Epithelial cell of prostate (primary cell): ENCODE results near the gene HIPK4.
"Not testable (repeated sequence)": the region's sequence is repeated elsewhere in the genome, so short reads cannot be mapped to it uniquely, and the experiment has no call there.

ENCODE experiments used
- DNase-seq: peaks from one replicate; pipeline ENCODE4 v3.0.0-alpha.2; 2011; ENCODE audit warnings: low read depth, low spot score
- H3K27ac ChIP-seq: fragments of 450-650 bp; 2 replicates; pipeline ENCODE4 v1.5.1; 2017; ENCODE audit warnings: mild to moderate bottlenecking

The HIPK4 gene

DNA sequence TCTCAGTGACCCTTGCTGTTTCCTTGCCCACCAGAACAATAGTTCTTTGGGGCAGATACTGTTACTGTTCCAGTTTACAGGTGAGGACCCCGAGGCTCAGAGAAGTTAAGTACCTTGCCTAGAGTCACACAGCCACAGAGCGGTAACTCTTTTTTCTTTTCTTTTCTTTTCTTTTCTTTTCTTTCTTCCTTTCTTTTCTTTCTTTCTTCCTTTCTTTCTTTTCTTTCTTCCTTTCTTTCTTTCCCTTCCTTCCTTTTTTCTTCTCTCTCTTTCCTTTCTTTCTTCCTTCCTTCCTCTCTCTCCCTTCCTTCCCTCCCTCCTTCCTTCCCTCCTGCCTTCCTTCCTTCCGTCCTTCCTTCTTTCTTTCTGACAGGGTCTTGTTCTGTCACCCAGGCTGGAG is 28.1 kb upstream of the HIPK4 start:
- no peak overlapping the region for H3K27ac ChIP-seq
- DNase-seq, result no peak

DNA sequence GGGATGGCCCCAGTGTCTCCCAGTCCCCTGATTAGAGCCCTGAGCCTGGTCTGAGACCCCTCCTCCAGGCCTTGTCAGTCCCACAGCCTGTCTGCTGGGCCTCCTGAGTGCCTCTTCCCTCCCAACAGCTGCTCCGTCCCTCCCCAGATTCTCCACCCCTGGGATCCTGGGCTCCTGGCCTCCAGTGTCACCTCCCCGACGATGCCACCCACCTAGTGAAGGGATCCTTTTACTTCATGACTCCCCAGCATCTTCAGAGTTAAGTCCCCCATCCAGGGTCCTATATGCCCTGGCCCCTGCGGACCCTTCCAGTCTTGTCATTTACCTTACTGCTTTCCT is 27.6 kb upstream of the HIPK4 start:
- no peak for DNase-seq
- H3K27ac ChIP-seq, result no peak overlapping the region

DNA sequence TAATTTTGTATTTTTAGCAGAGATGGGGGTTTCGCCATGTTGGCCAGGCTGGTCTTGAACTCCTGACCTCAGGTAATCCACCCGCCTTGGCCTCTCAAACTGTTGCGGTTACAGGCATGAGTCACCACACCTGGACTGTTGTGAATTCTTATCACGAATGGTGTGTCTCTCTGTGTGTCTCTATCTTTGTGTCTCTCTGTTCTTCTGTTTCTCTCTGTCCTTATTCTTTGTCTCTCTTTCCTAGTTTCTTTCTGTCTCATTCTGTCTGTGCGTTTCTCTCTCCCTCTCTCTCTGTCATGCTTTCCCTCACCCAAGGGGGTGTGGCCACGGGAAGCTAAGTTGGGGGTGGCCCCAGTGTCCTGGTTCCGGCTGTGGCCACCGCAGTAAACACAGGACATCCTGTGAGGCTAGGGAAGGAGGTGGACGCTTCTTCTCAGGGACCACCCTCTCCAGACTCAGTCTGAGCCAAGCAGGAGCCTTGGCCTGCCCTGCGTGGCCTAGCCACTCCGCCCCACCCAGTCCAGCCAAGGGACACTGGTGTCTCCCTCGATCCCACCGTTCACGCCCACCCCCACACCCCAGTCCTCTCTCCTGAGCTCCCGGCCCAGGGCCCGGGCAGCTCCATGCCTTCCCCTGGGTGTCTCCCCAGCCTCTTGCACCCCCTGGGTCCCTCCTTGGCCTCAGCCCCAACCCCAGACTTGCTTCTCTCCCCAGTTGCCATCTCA is 27.1 kb upstream of the HIPK4 start:
- no peak for DNase-seq
- H3K27ac ChIP-seq, result no peak overlapping the region

DNA sequence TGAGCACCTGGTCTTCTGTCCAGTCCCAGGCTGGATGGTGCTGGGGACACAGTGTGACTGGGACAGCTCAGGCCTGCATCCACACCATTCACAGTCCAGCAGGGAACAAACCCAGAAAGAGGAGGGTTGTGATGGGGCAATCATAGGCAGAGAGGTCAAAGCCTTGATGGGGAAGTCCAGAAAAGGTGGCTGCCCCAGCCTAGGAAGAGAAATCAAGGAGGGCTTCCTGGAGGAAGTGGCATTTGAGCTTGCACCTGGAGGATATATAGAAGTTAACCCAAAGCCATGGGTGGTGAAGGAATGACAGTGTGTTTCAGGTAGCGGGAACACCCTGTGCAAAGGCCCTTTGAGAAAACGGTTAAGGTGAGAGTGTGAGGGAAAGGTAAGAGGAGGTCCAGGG is 25.8 kb upstream of the HIPK4 start:
- no peak overlapping the region for H3K27ac ChIP-seq
- DNase-seq, result no peak

DNA sequence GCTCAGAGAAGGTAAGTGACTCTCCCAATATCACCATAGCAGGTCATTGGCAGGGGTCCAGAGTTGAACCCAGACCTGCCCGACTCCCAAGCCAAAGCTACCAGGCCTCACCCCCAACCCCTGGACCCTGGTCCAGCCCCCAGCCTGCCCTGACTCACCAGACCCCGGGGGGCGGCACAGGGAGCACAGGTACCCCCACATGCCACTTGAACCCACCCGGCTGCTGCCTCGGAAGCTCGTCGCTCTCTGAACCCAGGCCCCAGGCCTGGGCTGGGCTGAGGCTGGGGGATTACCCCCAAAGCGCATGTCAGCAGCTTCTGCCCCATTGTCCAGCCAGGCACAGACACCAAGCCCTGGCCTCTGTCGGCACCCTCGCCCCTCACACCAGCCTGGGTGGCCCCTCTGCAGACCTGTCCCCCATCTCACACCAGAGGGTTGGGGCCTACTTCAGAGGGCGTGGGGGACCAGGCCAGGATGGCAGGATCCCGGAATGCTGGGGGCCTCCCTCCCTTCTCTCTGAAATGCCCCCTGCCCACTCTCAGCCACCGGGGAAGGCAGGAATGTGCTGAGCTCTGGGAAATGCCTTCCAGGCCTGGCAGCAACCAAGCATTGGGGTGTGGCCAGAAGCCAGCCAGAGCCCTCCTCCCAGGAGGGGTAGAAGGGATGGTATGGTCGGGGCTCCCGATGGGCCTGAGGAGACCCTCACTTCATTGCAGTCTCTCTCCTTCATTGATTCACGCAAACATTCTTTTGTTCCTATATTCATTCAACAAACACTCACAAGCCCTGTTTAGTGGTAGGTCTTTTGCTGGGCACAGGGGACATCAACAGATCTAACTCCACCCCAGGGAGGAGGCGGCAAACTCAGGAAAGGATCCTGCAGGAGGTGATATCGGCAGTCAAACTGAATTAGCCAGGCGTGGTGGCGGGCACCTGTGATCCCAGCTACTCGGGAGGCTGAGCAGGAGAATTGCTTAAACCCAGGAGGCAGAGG is 24.9 kb upstream of the HIPK4 start:
- H3K27ac ChIP-seq, result no peak overlapping the region
- no peak for DNase-seq

DNA sequence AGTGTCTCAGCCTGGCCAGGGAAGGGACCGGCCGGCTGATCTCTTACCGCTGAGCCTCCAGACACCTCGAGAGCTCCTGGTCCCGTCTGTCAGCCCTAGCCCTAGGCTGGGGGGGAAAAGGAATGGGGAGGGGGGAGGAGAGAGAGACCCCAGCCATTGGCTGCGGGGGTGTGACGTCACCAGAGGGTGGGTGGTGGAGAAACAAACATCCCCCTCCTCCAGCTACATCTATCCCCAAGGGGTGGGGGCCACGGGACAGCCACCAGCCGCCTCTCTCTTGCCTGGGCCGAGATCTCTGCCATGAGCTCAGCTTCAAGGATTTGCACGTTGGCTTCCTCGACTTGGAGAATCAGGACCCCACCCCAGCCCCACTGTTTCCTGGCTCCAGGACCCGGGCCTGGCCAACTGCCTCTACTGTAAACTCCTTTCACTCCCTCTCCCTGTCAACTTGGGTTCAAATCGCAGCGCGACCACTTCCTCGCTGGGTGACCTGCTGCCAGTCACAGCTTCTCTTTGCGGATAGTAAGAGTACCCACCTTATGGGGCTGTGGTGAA is 23.4 kb upstream of the HIPK4 start, which contains the start of gene PRX:
Gene PRX (minus strand): TSS at position 88 of the 555 bp plus-strand sequence. CDS start 5,446 bp downstream, outside the sequence.
- no peak for DNase-seq
- no peak within 1 kb of the TSS for H3K27ac ChIP-seq

DNA sequence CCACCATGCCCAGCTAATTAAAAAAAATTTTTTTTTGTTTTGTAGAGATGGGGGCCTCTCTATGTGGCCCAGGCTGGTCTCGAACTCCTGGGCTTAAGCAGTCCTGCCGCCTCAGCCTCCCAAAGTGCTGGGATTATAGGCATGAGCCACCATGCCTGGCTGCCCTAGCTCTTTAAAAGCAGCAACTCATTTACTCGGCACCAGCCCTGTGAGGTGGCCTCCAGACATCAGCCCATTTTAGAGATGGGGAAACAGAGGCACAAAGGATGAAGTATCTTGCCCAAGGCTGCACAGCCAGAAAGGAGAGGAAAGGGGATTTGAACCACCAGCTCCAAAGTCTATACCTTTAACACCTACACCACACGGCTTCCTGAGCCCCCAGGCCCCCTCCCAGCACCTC is 22.9 kb upstream of the HIPK4 start:
- H3K27ac ChIP-seq, result no peak overlapping the region
- no peak for DNase-seq

DNA sequence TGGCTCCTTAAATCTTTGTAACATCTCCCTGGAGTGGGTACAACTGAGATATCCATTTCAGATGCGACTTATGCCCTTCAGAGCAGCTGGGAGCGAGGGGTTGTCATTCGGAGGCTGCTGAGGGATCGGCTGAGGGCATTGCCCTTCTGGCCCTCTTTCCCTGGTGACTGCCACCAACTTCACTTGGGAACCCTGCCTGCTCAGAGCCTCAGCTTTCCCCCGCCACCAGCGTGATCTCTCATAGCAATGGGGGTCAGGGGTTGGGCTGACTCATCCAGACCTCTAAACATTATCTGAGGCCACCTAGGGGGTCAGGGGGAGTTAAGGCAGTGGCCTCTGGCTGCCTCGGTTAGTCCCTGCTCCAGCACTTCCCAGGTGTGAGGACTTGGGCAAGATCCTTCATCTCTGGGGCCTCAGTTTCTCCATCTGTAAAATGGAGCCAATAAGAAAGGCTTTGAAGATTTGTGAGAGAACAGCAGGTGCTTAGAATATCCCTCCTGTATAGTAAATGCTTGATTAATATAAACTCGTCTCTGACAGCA is 22.0 kb upstream of the HIPK4 start:
- H3K27ac ChIP-seq, result no peak overlapping the region
- no peak for DNase-seq

DNA sequence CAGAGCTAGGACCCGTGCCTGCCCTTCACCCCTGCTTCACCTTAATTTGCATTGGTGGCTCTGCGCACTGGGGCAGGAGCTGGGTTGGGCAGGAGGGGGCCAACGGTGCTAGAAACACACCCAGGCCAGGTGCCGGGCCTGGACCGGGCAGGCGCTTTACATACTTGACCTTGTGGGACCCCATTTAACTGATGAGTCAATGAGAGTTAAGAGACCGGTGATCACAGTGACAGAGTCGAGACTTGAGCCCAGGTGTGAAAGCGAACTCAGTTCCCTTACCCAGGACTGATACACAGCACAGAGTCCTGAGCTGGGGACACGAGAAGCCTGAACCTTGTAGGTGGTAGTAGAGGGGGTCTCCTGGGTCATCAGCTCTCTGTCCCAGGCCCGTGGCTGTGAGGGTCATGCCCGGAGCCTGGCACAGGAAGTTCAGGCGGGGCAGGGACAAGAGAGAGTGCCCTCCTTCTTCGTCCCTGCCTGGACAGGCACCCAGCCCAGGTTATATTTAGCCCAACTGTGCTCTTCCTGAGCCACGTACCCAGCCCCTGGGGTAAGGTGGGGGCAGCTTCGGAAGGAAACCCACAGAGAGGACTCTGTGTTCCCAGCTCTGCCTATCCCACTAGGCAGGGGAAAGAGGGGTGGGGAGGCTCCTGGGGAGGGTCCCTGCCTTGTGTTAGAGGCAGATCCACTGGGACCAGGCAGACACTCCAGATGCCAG is 21.3 kb upstream of the HIPK4 start:
- no peak for DNase-seq
- no peak overlapping the region for H3K27ac ChIP-seq

DNA sequence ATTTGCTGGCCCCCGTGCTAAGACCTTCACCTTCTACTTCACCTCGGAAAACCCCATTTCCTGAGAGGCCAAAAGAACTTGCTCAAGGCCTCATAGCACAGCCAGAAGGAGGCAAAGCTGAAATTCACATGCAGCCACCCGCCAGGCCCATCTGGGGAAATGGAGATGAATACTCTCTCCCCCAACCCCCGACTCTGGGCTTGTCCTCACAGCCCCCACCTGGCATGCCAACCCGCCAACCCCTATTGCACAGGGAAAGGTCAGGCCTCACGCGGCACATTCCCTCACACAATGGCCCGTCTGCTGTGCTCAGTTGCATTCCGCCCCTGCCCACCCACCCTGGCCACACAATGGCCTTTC is 20.0 kb upstream of the HIPK4 start:
- no peak overlapping the region for H3K27ac ChIP-seq
- DNase-seq, result no peak

DNA sequence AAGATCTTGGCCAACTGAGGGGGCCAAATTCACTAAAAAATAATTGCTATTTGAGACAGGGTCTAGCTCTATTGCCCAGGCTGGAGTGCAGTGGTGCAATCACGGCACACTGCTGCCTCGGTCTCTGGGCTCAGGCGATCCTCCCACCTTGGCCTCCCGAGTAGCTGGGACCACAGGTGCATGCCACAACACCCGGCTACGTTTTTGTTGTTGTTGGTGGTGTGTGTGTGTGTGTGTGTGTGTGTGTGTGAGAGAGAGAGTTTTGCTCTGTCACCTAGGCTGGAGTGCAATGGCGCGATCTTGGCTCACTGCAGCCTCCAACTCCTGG is 18.6 kb upstream of the HIPK4 start:
- not testable (repeated sequence) for DNase-seq, H3K27ac ChIP-seq

DNA sequence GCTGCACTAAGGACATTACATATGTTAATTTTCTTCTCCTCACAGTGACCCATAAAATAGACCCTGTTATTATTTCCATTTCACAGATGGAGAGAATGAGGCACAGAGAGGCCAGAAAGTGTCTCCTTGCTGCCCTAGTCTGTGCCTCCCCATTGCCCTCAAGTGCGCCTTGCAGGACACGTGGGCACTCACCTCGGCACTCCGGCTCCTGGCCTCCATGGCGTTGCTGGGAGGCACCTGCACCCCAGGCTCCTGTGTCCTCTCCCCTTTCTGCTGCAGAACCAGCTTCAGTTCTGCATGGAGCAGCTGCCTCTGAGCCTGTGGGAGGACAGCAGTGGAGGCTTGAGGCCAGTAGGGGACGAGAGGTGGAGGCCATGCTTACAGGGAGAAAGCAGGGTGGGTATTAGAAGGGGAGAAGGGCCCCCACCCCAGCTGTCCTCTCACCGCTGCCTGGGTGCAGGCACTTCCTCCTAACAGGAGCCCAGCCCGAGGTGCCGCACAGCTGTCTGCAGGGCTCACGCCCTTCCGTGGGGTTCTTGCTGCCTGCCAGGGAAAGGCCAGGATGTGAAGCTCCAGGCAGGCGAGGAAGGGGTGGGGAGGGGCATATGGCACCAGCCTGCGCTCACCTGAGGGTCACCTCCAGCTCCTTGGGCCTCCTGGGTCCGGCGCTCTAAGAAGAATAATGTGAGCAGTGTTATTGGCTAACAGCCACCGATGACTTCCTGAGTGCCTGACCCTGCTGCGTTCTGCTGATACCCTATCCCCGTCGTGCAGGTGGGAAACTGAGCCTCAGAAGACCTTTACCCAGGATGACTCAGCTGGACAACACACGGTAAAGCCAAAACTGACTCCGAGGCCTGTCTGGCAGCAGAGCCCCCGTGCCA is 18.0 kb upstream of the HIPK4 start:
- no peak overlapping the region for H3K27ac ChIP-seq
- no peak for DNase-seq

DNA sequence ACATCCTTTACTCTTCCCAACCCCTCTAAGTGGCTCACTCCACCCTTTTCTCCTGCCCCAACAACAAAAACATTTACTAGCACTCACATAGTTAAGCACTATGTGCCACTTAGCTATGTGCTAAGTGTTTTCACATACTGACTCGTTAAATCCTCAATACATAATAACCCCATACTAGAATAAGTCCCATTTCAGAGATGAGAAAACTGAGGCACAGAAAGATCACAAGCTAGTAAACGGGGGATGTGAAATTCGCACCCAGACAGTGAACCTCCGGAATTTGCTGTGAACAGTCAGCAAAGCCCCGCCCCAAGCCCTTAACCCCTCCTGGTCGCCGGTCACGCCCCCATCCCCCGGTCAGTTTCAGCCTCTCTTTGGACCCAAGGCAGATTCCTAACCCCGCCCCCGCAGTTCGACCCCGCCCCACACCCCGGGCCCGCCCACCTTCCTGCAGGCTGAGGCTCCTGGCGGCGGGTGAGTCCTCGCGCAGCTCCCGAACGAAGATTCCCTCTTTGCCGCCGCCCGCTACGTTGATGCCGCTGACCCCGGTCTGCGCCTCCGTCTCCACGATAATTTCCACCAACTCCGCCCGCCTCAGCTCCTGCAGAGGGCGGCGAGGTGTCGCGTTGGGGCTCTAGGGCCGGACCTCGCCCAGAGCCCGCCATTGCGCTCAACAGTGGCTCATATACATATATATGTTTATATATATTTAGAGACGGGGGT is 13.4 kb upstream of the HIPK4 start:
- DNase-seq, result no peak
- H3K27ac ChIP-seq, result no peak overlapping the region

DNA sequence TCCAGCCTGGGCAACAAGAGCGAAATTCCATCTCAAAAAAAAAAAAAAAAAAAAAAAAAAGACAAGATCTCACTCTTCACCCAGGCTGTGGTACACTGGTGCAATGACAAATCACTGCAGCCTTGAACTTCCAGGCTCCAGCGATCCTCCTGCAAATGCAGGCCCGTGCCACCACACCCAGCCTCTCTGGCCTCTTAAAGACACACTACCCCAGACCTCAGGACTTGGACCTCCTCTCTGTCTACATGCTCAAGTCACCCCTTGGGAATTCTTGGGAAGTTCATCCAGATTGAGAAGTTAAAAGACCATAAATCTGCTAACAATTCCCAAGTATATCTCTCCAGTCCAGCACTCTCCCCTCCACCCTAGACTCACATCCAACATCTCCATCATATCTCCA is 10.6 kb upstream of the HIPK4 start:
- no peak for DNase-seq
- no peak overlapping the region for H3K27ac ChIP-seq

DNA sequence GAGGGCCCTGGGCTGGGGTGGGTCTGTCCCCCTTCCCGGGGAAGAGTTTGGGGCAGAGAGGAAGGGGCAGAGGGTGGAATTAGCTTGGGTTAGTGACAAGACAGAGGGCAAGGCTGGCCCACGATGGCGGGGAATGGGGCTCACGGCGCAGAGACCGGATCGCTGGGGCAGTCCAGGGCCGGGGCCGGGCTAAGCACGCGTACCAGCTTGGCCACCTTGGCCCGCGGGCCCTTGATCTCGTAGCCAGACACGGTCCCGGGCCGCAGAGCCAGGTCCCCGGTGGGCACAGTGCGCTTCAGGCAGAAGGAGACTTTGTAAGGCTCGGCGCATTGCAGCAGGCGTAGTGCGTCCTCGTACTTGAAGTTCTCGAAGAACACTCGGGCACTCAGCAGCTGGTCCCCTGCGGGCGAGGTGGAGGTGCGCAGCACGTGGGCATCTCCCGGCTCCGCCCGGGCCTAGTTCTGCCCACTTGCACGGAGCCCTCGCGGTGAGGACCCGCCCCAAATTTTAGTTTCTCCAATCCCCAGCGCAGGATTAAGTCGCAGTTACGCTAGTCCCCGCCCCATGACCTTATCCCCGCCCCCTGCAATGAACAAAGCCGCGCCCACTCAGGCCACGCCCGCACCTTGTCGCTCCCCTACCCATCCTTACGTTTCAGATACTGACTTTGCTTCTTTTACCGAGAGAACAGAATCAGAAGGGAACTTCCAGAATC is 8.6 kb upstream of the HIPK4 start:
- no peak for DNase-seq
- H3K27ac ChIP-seq, result no peak overlapping the region

DNA sequence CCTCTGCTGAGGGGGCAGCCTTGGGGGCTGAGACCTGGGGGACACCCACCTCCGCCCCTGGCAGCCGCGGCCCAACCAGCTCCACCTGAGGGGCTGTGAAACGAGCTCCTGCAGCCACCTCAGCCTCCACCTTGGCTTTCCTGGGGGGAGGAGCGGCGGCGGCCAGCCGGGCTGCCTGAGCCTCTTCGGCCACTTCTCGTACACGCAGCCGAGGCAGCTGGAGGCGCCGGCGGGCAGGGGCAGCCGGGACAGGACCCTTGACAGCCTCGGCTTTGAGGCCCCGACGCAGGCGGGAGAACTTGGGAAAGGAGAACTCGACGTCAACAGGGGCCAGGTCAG is 7.6 kb upstream of the HIPK4 start:
- no peak overlapping the region for H3K27ac ChIP-seq
- no peak for DNase-seq

DNA sequence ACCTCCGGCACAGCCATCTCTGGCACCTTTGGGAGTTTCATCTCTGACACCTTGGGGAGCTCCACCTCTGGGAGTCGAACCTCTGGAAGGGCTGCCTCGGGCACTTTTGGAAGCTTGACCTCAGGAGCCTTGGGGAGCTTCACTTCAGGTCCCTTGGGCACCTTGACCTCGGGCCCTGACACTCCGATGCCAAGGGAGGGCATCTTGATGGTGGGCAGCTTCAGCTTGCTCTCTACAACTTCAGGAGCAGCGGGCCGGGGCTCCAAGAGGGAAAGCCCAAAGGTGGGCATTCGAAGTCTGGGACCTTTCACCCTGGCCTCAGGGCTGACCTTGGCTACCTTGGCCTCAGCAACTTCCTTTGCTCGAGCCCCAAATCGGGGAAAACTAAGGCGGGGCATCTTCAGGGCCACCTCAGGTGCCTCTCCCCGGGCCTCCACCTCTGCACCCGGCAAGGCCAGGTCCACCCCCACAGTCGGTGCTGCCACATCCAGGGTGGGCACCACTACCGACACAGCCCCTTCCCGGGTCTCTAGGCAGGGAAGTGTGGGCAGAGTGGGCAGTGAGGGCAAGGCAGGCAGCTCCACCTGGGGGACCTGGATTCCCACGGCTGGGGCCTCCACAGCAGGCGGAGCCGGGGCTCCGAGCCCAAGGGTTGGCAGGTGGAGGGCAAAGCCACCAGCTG is 7.0 kb upstream of the HIPK4 start:
- DNase-seq, result no peak
- H3K27ac ChIP-seq, result no peak overlapping the region

DNA sequence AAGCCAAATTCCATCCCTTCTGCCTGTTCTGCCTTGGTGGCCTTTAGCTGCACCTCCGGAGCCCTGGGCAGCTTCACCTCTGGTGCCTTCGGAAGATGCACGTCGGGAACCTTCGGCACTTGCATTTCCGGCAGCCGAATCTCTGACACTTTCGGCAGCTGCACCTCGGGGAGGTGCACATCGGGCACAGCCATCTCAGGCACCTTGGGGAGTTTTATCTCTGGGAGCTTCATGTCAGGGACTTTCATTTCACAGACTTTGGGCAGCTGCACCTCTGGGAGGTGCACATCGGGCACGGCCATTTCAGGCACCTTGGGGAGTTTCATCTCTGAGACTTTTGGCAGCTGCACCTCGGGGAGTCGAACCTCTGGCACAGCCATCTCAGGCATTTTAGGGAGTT is 6.0 kb upstream of the HIPK4 start:
- no peak for DNase-seq
- no peak overlapping the region for H3K27ac ChIP-seq
